Femur (tissue), 1 donor: ENCODE results near the gene C1orf52.
A peak's percentile ranks its signal among the peaks of the same experiment; 100 is the strongest.

Experiments used
- DNase-seq: peaks from one replicate; pipeline ENCODE4 v3.0.0-alpha.2; 2017

C1orf52 gene

GRCh38 chr1:85229574-85230097 lies 29.8 kb downstream of the C1orf52 start:
- no peak for DNase-seq

GRCh38 chr1:85228972-85229371 lies 30.5 kb downstream of the C1orf52 start:
- no peak for DNase-seq

- no peak for DNase-seq
These were observed 33.7 kb downstream of the C1orf52 start for GRCh38 chr1:85225624-85226380.

GRCh38 chr1:85224734-85225623 lies 34.5 kb downstream of the C1orf52 start:
- DNase-seq = peak; percentile 42

- DNase-seq = no peak
These were observed 35.2 kb downstream of the C1orf52 start for GRCh38 chr1:85224295-85224694.

- DNase-seq = no peak
These were observed 36.1 kb downstream of the C1orf52 start for GRCh38 chr1:85223334-85223733.

- peak; percentile 43 for DNase-seq
These were observed 38.7 kb downstream of the C1orf52 start for GRCh38 chr1:85220756-85221201.

GRCh38 chr1:85219853-85220610 lies 39.4 kb downstream of the C1orf52 start:
- no peak for DNase-seq

GRCh38 chr1:85216697-85217096 lies 42.8 kb downstream of the C1orf52 start:
- DNase-seq = no peak

GRCh38 chr1:85214654-85215053 lies 44.8 kb downstream of the C1orf52 start:
- DNase-seq = no peak

- no peak for DNase-seq
These were observed 51.0 kb downstream of the C1orf52 start for GRCh38 chr1:85208488-85208887.

- DNase-seq = no peak
These were observed 55.8 kb downstream of the C1orf52 start for GRCh38 chr1:85203573-85204171.

GRCh38 chr1:85202864-85203255 lies 56.6 kb downstream of the C1orf52 start:
- DNase-seq = no peak

- no peak for DNase-seq
These were observed 57.2 kb downstream of the C1orf52 start for GRCh38 chr1:85202092-85202863.

- DNase-seq = peak; percentile 80
These were observed 57.9 kb downstream of the C1orf52 start for GRCh38 chr1:85201340-85202091.

- peak; percentile 77 for DNase-seq
These were observed 58.8 kb downstream of the C1orf52 start, which contains the start of gene SYDE2 for GRCh38 chr1:85200463-85201339. SYDE2 (minus strand) TSS chr1:85201016; CDS start chr1:85200996, 20 bp downstream.
